DMS153 (cell line): Measurements from ENCODE around the gene ZNF84.

Experiments used
- DNase-seq: peaks from one replicate; lab custom pipeline; 2025; lab: John Stamatoyannopoulos, UW

The ZNF84 gene

DNA sequence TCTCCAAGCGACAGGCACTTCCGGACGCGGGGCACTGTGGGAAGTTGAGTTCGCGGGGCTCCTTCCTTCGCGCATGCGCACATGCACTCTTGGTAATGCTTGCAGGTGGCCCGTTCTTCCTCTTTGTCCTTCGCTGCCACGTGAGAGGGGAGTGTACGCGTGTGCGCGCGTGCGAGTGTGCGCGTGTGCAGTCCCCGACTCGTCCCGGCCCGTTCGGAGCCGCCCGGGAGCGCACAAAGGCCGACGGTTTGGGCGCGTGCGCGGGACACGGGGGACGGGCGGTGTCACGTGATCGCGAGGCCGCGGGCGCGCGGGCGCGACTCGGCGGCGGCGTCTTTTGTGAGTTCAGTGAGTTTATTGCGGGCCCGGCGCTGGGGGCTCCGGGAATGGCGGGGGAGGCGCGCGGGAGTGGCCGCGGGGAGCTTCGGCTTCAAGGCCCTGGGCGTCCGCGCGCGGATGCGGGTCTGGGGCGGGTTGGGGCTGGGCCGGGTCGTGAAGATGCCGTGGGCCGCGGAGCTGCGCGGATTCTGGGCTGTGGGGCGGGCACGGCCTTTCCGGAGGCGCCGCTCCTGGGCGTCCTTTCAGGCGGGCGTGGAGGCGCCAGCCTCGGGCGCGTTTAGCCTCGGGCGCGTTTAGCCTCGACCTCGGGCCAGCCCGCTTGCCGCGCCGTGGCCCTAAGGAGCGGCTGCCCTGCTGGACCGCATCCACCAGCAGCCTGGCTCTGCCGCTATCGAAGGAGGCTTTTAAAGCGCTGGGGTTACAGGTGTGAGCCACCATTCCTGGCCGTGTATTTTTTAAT lies at the start of gene ZNF84:
TSS of gene ZNF84 (plus strand) at position 303 of the 799 bp plus-strand sequence. CDS start 3,959 bp downstream, outside the sequence.
- peak; percentile 94 for DNase-seq

DNA sequence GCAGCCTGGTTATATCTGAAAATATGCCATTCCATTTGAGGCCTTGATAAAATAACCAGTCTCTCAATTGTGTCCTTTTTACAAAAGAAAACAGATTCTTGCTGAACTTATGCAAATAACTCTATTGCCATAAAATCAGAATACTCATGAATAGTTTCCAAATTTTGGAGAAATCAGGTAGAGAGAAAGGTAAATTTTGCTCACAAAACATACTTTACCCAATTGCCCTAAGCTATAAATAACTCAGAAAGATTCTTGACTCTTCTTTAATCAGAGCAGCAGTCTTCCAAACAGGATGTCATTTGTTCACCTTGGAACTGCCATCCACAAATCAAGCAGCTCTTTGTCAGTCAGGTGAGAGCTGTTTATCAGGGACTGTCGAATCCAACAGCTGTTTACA lies 38.6 kb upstream of the ZNF84 start:
- DNase-seq: no peak

DNA sequence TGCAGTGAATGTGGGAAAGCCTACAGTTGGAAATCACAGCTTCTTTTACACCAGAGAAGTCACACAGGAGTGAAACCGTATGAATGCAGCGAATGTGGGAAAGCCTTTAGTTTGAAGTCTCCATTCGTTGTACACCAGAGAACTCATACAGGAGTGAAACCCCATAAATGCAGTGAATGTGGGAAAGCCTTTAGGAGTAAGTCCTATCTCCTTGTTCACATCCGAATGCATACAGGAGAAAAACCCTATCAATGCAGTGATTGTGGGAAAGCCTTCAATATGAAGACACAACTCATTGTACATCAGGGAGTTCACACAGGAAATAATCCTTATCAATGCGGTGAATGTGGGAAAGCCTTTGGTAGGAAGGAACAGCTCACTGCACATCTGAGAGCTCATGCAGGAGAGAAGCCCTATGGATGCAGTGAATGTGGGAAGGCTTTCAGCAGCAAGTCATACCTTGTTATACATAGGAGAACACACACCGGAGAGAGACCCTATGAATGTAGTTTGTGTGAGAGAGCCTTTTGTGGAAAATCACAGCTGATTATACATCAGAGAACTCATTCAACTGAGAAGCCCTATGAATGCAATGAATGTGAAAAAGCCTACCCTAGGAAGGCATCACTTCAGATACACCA lies 26.5 kb upstream of the ZNF84 start:
- DNase-seq: no peak

DNA sequence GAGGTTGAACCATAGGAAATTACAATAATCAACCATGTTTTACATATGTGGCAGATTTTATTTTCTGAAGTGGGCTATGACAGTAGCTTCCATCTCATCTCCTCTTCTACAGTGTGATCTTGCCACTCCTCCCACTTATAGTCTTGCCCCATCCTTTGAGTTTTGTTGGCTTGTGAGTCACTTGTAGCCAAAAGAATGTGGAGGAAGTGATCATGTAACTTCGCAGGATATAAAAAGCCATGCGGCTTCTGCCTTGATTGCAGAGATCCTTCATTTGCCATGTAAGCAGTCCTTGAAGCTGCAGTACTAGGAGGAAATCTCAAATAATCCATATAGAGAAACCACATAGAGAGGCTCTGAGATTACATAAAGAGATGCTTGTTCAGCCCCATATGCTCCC lies 13.7 kb upstream of the ZNF84 start:
- DNase-seq: no peak

DNA sequence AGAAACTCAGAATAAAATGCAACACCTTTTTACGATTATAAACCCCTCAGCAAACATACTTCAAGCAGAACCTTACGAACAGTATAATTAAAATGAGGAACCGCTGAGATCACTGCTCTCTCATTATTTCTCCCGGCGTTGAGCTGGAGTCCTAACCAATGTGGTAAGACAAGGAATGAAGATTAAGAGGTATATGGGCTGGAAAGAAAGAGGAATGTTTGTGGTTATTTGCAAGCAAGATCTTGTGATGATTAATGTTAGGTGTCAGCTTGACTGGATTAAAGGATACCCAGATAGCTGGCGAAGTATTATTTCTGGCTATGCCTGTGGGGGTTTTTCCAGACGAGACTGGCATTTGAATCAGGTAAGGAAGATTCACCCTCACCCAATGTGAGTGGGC lies 10.3 kb upstream of the ZNF84 start:
- no peak for DNase-seq

DNA sequence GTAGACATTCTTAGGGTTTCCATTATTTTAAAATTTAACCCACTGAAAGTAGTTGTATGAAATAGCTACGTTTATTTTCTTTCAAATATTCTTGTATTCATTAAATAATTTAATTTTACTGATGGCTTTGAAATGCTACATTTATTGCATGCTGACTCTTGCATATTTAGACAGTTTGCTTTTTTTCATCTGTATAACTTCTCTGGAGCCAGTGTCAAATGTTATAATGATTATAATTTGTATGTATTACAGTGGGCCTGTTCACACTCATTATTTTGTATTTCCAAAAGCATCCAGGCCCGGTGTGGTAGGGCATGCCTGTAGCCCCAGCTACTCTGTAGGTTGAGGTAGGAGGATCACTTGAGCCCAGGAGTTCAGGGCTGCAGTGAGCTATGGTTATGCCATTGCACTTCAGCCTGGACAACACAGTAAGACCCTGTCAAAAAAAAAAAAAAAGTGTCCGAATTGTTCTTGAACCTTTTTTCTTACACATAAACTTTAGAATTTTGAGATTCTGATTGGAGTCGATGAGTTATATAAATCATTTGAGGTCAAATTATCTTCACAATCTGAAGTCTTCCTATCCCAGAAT lies 905 bp downstream of the ZNF84 start:
- DNase-seq: no peak

DNA sequence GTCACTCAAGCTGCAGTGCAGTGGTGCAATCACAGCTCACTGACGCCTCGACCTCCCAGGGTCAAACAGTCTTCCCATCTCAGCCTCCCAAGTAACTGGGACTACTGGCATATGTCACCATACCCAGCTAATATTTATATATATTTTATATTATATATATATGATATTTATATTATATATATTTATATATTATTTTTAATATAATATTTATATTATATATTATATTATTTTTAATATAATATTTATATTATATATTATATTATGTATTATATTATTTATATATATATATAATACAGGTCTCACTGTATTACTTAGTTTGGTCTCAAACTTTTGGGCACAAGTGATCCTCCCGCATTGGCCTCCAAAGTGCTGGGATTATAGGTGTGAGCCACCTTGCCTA lies 9.4 kb downstream of the ZNF84 start:
- DNase-seq: no peak

DNA sequence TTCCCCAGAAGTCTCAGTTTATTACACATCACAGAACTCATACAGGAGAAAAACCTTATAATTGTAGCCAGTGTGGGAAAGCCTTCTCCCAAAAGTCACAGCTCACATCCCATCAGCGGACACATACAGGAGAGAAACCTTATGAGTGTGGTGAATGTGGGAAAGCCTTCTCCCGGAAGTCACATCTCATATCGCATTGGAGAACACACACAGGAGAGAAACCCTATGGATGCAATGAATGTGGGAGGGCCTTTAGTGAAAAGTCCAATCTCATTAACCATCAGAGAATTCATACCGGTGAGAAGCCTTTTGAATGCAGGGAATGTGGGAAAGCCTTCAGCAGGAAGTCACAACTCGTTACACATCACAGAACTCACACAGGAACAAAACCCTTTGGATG lies 20.1 kb downstream of the ZNF84 start:
- DNase-seq: no peak

DNA sequence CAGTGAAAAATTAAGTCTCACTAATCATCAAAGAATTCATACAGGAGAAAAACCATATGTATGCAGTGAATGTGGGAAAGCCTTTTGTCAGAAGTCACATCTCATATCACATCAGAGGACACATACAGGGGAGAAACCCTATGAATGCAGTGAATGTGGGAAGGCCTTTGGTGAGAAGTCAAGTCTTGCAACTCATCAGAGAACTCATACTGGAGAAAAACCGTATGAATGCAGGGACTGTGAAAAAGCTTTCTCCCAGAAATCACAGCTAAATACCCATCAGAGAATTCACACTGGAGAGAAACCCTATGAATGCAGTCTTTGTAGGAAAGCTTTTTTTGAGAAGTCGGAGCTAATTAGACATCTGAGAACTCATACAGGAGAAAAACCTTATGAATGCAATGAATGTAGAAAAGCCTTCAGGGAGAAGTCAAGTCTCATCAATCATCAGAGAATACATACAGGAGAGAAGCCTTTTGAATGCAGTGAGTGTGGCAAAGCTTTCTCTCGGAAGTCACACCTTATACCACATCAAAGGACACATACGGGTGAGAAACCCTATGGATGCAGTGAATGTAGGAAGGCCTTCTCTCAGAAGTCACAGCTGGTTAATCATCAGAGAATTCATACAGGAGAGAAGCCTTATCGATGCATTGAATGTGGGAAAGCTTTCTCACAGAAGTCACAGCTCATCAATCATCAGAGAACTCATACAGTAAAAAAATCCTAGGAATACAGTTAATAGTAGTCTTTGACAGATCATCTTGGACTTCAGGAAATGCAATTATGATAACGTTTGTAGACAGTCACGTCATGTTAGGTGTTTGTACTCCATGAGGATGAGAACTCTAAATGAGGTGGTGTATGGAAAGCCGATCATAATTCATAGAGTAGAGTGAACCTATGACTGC lies 21.1 kb downstream of the ZNF84 start:
- DNase-seq: peak; percentile 11

DNA sequence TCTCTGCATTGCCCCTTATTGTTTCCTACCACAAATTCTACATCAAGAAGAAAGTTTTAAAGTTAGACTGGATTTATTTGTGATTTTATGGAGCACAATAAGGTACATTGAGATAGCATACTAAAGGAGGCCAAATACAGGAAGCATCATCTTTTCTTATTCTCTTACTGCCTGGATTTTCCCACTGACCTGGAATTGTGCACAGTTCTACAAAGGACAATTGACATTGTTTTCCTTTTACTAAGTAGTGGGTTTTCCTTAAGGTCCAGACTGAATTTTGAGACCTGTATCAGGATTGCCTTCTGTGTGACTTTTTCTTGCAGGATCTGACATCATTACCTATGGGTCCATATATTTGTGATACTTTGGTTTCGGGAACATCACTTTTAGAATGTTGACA lies 24.6 kb downstream of the ZNF84 start:
- DNase-seq: no peak

DNA sequence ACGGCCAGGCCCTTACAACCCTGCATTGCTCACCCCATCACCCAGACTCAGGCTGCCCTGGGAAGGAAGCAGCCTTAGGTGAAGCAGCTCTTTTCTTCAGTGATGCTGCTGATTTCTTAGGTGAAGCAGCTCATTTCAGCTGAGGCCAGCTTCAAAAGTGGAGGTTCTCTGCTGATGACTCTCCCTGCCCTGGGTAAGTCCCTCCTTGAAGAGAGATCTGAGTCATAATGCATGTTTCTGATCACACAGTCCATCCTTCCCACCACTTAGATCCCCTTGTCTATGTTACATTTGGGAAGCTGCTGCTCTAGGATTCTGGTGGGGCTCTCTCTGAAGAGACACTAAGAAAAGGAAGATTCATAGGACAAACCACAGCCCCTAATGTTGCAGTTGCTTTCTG lies 26.2 kb downstream of the ZNF84 start:
- no peak for DNase-seq

DNA sequence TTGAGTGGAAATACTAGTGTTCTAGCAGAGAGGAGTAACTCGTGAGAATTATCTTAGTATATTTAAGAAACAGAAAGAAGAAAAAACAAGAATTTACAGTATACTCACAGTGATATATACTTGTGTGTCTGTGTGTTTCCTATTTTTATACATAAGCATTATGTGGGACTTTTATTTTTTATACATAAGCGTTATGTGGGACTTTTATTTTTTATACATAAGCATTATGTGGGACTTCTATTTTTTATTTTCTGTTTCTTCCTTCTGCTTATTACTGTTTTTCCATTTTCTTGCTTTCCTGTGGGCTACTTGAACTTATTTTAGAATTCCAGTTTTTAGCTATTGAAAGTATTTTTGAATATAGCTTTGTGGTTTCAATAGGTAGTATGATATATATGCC lies 36.5 kb downstream of the ZNF84 start:
- no peak for DNase-seq

DNA sequence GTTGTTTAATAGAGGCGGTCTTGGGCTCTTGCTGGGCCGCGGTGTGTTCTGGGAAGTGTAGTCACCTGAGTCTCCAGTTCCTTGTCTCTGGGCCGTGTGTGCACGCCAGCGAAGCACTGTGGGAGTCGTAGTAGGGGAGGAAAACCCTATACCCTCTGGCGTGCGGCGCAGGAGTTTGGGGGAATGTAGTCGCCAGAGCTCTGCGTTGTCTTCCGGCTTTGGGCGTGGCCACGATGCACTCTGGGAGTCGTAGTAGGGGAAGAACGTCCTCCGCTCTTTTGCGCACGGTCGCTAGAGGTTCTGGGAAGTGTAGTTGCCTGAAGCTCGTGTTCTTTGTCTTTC lies 42.7 kb downstream of the ZNF84 start:
- DNase-seq: peak; percentile 99

DNA sequence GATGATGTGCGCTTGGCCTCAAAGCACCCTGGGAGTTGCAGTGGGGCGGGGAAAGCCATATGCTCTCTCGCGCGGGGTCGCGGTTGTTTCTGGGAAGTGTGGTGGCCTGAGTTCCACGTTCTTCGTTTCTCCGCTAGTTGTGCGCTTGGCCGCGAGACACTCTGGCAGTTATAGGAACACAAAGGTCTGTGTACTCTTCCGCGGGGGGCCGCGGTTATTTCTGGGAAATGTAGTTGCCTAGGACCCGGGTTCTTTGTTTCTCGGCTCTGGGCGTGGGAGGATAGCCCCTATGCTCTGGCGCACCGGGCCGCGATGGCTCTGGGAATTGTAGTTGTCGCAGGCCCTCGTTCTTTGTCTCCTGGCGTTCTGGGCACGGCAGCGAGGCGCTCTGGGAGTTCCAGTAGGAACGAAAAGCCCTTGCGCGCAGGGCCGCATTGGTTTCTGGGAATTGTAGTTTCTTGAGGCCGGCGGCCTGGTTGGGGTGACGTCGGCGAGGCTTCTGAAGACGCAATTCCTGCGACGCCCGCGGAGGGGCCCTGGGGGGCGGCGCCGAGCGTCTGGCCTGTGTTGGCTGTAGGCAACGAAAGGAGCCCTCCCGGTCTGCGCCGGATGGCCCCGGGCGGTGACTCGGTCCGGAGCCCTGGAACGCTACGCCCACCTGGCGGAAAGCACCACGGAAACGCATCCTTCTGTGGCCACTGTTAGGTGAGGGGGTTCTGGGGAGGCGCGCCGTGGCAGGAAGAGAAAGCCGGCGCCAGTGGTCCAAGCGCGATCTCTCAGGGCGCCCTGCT lies 43.3 kb downstream of the ZNF84 start, which contains the start of gene ZNF140:
TSS of gene ZNF140 (plus strand) at position 556 of the 791 bp plus-strand sequence. CDS start 398 bp downstream, outside the sequence.
- DNase-seq: peak; percentile 98

DNA sequence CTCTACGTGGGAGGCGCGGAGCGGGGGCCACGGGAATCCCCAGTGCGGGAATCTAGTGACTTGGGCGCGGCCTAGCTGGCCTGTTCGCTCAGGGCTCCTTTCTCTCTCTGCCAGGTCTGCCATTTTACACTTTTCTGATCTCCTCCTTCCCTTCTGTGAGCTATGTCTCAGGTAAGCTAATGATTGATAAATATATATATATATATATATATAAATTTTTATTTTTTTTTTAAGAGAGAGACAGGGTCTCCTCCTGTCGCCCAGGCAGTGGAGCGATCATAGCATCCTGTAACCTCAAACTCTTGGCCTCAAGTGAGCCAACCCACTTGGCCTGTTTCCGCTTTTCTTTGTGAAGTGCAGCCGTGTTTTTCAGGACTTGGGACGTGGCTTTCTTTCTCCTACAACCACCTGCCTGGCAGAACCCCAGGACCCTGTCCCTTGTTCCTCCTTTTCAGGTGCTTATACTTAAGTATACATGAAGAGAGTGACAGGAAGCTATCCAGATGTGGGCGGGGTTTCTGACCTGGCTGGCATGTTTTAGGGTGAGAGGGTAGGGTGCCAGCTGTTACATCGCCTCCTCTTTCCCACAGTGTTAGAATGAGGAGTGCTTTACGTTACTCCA lies 44.0 kb downstream of the ZNF84 start:
- no peak for DNase-seq

DNA sequence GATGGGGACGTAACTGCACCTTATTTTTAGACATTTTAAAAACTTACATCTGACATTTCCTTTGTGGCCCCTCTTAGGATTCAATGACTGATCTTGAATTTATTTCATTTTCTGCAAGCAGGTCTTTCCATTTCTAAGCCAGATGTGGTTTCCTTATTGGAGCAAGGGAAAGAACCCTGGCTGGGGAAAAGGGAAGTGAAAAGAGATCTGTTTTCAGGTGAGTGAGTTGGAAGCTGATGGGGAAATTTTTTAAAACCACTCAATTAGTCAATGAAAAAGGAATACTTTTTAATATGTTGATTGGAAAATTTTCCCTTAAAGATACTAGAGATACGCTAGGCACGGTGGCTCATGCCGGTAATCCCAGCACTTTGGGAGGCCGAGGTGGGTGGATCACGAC lies 46.0 kb downstream of the ZNF84 start:
- DNase-seq: no peak

DNA sequence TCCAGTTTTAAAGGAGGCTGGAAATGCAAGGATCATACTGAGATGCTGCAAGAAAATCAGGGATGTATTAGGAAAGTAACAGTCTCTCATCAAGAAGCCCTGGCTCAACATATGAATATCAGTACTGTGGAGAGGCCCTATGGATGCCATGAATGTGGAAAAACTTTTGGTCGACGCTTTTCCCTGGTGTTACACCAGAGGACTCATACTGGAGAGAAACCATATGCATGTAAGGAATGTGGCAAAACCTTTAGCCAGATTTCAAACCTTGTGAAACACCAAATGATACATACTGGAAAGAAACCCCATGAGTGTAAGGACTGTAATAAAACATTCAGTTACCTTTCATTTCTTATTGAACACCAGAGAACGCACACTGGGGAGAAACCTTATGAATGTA lies 68.3 kb downstream of the ZNF84 start:
- no peak for DNase-seq

DNA sequence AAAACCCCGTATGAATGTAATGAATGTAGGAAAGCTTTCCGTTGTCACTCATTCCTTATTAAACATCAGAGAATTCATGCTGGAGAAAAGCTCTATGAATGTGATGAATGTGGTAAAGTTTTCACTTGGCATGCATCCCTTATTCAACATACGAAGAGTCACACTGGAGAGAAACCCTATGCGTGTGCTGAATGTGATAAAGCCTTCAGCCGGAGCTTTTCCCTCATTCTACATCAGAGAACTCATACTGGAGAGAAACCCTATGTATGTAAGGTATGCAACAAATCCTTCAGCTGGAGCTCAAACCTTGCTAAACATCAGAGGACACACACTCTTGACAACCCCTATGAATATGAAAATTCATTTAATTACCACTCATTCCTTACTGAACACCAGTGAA lies 68.9 kb downstream of the ZNF84 start:
- no peak for DNase-seq

DNA sequence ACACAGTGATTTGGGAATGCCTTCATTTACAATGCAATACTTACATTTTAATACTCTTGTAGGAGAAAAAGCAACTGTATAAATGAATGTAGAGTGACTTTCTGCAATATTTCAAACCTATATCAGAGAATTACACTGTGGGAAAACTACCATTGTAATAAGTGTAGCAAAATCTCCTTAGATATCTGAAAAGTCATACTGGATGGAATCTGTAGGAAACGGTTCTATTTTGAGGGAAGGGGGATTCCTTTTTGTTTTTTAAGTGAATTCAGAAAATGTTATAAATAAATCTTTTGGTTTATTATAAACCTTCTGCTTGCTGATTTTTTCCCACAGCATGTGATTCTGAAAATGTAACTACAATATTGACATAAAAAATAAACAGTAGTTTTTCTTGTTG lies 69.8 kb downstream of the ZNF84 start:
- no peak for DNase-seq

DNA sequence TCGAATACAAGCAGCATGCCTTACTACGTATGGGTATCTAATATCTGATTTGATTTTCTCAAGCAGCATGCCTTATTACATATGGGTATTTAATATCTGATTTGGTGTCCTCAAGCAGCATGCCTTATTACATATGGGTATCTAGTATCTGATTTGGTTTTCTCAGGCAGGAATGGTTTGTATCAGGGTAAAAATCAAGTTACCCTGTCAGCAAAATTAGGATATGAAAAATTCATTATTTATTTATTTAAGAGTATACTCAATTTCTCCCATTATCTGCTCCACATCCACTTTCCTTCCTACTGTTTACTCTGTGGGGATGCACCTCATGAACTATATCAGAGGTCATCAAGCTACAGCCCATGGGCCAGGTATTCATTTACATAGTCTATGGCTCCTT lies 70.8 kb downstream of the ZNF84 start:
- no peak for DNase-seq
